Measurements from ENCODE around the gene PRKCE. TPM values are rescaled to one million over a fixed set of nuclear protein-coding genes. Genes with fewer than 3 reads are reported as not detected.
"Not testable (repeated sequence)": the region's sequence is repeated elsewhere in the genome, so short reads cannot be mapped to it uniquely, and the experiment has no call there.

The PRKCE gene
- total RNA-seq, 2 donors from 2014 or later, result 7.3 to 20.8 TPM

DNA sequence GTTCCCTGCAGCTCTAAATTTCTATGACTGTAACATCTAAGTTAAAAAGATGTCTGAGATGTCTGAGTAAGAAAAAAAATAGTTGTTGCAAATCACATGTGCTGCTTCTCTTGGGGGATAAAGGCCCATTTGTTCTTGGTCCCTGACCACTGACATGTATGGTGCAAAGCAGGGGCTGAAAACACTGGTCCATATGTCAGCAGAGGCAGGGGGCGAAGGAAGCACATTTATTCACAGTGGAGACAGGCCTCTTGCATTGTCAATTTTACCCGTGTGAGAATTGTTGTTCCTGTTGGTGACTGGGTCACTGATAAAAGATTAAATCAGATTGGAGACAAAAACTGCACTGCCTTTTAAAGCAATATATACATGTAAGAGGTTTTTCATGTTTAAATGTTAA, 38.8 kb downstream of the PRKCE start:
- H3K4me1 ChIP-seq, result peaks cover 39% of the 10 kb centered on the region
- no peak for DNase-seq
- H3K27ac ChIP-seq, result peak overlapping the region in 1 of 4 donors; percentile 27
- H3K36me3 ChIP-seq (replicated peaks in 1 of 2; ENCODE audit: insufficient read depth in 1 of 2, low read depth in 2 of 2), result no peaks in the 10 kb centered on the region
- WGBS, 2 donors, result 25 to 40% methylated on average over 2 of the region's 2 CpGs
- intact Hi-C loops (cut with DNase I), result no loop called here
- no peak overlapping the region for H3K4me3 ChIP-seq
- no peaks in the 10 kb centered on the region for H3K9me3 ChIP-seq
- TF ChIP-seq, protein P1, sequence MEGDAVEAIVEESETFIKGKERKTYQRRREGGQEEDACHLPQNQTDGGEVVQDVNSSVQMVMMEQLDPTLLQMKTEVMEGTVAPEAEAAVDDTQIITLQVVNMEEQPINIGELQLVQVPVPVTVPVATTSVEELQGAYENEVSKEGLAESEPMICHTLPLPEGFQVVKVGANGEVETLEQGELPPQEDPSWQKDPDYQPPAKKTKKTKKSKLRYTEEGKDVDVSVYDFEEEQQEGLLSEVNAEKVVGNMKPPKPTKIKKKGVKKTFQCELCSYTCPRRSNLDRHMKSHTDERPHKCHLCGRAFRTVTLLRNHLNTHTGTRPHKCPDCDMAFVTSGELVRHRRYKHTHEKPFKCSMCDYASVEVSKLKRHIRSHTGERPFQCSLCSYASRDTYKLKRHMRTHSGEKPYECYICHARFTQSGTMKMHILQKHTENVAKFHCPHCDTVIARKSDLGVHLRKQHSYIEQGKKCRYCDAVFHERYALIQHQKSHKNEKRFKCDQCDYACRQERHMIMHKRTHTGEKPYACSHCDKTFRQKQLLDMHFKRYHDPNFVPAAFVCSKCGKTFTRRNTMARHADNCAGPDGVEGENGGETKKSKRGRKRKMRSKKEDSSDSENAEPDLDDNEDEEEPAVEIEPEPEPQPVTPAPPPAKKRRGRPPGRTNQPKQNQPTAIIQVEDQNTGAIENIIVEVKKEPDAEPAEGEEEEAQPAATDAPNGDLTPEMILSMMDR (IDR thresholded peaks at IDR 0.05), result no peak
- no peak for TF ChIP-seq POLR2A (IDR thresholded peaks at IDR 0.05)
- no peaks in the 10 kb centered on the region for H3K27me3 ChIP-seq
- no peak for ATAC-seq

DNA sequence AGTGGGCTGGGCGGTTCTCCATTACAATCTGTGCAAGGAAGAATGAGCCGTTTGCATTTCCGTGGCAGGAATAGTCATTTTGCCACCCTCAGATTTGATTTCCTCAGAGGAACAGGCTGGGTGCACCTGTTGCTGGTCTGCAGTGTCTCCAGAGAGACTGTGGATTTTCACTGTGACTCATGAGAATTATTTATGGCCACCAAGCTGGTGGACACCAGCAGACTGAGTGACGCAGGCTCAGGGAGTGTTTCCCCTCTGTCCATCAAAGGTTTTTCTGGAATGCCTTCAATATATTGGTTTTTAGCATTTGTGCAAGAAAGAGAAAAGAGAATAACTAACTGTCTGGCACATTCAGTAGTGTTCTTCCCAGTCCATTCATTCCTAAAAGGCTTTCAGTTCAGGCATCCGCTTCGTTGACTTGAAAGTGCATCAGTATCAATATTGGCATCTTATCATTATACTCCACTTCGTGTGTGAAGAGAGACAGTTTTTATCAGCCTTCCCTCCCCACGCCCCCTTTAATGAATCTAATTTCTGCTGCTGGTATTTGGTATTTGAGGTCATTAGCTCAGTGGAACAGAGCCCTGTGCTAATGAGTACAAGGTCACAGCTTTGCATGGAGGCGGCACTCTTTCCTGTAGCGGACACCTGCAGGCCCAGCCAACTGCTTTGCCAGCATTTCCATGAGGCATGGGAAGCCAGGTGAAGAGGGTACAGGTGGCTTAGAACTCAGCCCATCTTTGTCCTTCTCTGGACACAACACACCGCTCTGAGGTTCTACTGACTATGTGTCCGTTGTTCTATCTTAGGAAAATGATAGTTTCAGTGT, 39.9 kb downstream of the PRKCE start:
- Histone ChIP-seq H3K4me3 (no peak overlapping the region), H3K27ac (peak overlapping the region; percentile 7 to 55 (median 19)), H3K9me3 (no peaks in the 10 kb centered on the region), H3K4me1 (peaks cover 36% of the 10 kb centered on the region), H3K36me3 (replicated peaks in 1 of 2; ENCODE audit: insufficient read depth in 1 of 2, low read depth in 2 of 2) (no peaks in the 10 kb centered on the region), H3K27me3 (no peaks in the 10 kb centered on the region)
- WGBS, 2 donors, result 50 to 54% methylated on average over 12 of the region's 12 CpGs
- DNase-seq (peak in 3 of 4 donors; percentile 47 to 65 (median 50)), ATAC-seq (peak; percentile 52)
- intact Hi-C loops (cut with DNase I), result no loop called here
- TF ChIP-seq, protein P1 (IDR thresholded peaks at IDR 0.05), result no peak
- no peak for TF ChIP-seq POLR2A (IDR thresholded peaks at IDR 0.05)

DNA sequence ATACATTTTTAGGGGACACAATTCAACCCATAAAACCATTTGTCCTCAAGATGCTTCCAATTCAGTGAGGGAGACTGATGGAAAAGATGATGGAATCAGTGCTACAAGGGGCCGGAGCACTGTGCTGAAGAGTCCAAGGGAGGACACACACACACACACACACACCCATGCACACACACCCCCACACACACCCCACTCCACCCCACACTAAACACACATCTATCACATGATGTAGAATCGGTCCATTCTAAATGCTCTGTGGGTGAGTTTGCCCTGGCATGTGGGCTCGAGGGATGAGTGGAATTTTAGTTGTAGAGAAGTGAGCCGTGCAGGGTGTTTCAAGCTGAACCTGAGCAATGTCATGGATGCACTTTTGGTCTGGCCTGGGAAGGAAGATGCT, 41.1 kb downstream of the PRKCE start:
- DNase-seq (no peak), ATAC-seq (no peak)
- 91 to 92% methylated on average over 4 of the region's 4 CpGs for WGBS, 2 donors
- intact Hi-C loops (cut with DNase I), result no loop called here
- TF ChIP-seq POLR2A (IDR thresholded peaks at IDR 0.05), result no peak
- TF ChIP-seq, protein P1 (IDR thresholded peaks at IDR 0.05), result no peak
- Histone ChIP-seq H3K9me3 (no peaks in the 10 kb centered on the region), H3K4me1 (peaks cover 47% of the 10 kb centered on the region), H3K27ac (no peak overlapping the region), H3K36me3 (replicated peaks in 1 of 2; ENCODE audit: insufficient read depth in 1 of 2, low read depth in 2 of 2) (no peaks in the 10 kb centered on the region), H3K27me3 (no peaks in the 10 kb centered on the region), H3K4me3 (no peak overlapping the region)

DNA sequence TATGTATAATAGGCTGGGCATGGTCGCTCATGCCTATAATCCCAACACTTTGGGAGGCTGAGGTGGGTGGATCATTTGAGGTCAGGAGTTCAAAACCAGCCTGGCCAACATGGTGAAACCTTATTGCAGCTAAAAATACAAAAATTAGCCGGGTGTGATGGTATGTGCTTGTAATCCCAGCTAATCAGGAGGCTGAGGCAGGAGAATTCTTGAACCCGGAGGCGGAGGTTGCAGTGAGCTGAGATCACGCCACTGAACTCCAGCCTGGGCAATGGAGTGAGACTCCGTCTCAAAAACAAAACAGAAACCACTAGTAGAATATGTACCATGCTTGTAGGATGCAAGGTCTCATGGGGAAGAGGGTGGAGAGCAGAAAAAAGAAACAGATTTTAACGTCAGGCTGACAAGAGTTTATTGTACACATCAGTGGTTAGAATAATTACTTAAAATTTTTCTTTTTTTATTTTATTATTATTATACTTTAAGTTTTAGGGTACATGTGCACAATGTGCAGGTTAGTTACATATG, 44.1 kb downstream of the PRKCE start:
- H3K4me1 ChIP-seq, result peaks cover 42% of the 10 kb centered on the region
- 92 to 95% methylated on average over 7 of the region's 7 CpGs for WGBS, 2 donors
- DNase-seq; H3K27me3 ChIP-seq; H3K9me3 ChIP-seq; H3K36me3 ChIP-seq (replicated peaks in 1 of 2; ENCODE audit: insufficient read depth in 1 of 2, low read depth in 2 of 2); H3K4me3 ChIP-seq; ATAC-seq; H3K27ac ChIP-seq; intact Hi-C loops (cut with DNase I): not testable (repeated sequence)

DNA sequence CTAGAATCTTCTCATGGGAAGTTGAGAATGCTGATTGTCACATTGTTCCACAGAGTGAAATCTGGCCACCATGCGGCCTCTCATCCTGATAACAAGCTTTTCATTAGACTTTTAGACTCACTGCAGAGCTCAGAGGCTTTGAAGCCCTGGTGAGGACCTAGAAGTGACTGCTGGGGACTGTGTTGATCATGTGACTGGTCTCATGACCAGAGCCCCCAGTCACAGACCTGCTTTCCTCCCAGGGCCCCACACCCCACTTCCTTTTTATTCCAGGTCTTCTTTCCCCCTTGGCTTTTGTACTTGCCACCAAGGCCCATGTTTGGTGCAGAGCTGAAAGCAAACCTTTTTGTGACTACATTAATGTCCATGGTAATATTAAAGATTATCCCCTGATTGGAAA, 45.2 kb downstream of the PRKCE start:
- no peak for ATAC-seq
- 91 to 94% methylated on average over 1 of the region's 1 CpG for WGBS, 2 donors
- Histone ChIP-seq H3K27me3 (no peaks in the 10 kb centered on the region), H3K9me3 (no peaks in the 10 kb centered on the region), H3K36me3 (replicated peaks in 1 of 2; ENCODE audit: insufficient read depth in 1 of 2, low read depth in 2 of 2) (no peaks in the 10 kb centered on the region), H3K4me3 (no peak overlapping the region), H3K4me1 (peaks cover 30% of the 10 kb centered on the region), H3K27ac (no peak overlapping the region)
- DNase-seq, result no peak
- TF ChIP-seq POLR2A (IDR thresholded peaks at IDR 0.05), result no peak
- TF ChIP-seq, protein P1 (IDR thresholded peaks at IDR 0.05), result no peak
- intact Hi-C loops (cut with DNase I), result no loop called here

All from body of pancreas (tissue), 4 donors.